ENCODE results near the gene CLASRP. TPM values are rescaled to one million over a fixed set of nuclear protein-coding genes. Genes with fewer than 3 reads are reported as not detected.

CLASRP gene
- total RNA-seq, 1 experiment from 2014 or later, result 87.1 TPM

DNA sequence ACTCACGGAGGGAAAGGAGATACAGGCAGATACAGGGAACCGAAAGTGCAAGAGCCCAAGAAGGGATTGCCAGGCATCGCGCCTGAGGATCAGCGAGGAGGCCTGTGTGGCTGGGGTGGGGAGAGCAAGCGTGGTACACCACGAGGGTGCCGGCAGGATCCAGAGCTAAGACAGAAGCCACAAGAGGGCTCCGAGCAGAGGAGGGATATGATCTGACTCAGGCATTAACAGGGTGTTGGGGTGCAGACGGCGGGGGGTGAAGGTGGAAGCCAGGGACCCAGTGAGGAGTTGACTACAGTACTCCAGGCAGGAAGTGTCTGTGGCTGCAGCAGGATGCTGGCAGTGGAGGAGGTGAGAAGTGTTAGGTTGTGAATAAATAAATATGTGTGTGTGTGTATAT lies 48.7 kb downstream of the CLASRP start:
- Histone ChIP-seq H2BK5ac (ENCODE audit: insufficient read length, low read length) (no peak overlapping the region), H3K79me2 (ENCODE audit: insufficient read depth, low read length) (no peaks in the 10 kb centered on the region), H2BK20ac (ENCODE audit: low read depth, low read length, poor library complexity, severe bottlenecking) (no peak overlapping the region), H3K4ac (ENCODE audit: low read depth, low read length) (no peak overlapping the region), H3K27me3 (ENCODE audit: insufficient read depth, low read length) (no peaks in the 10 kb centered on the region), H2AK5ac (ENCODE audit: insufficient read length, low read length) (no peak overlapping the region), H4K20me1 (ENCODE audit: control insufficient read depth, insufficient read depth, insufficient read length) (no peaks in the 10 kb centered on the region), H2AFZ (ENCODE audit: low read length) (no peak overlapping the region), H4K8ac (replicated peaks; ENCODE audit: insufficient read length, low read depth, low read length) (no peak overlapping the region), H4K91ac (ENCODE audit: insufficient read length, low read depth, low read length) (no peak overlapping the region), H3K79me1 (ENCODE audit: insufficient read depth, low read depth, low read length, poor library complexity, severe bottlenecking) (peaks cover 7% of the 10 kb centered on the region), H3K56ac (ENCODE audit: insufficient read length, low read depth, low read length) (no peak overlapping the region), H3K23ac (ENCODE audit: insufficient read length, low read depth, low read length) (no peak overlapping the region), H3K4me1 (ENCODE audit: insufficient read depth, low read length) (no peaks in the 10 kb centered on the region; the same call in 1 of the 2 replicates), H3K14ac (ENCODE audit: insufficient read depth, low read length) (no peak overlapping the region), H3K9ac (ENCODE audit: extremely low read depth, insufficient read length, low read length) (no peak overlapping the region), H3K27ac (ENCODE audit: insufficient read length, low read depth, low read length) (no peak overlapping the region), H3K23me2 (ENCODE audit: insufficient read length, low read depth, low read length, poor library complexity, severe bottlenecking) (peaks cover 4% of the 10 kb centered on the region), H2BK120ac (ENCODE audit: low read depth, low read length, poor library complexity, severe bottlenecking) (no peak overlapping the region), H4K5ac (ENCODE audit: insufficient read length, low read depth, low read length) (no peak overlapping the region), H3K18ac (ENCODE audit: insufficient read length, low read depth, low read length) (no peak overlapping the region), H3K9me3 (ENCODE audit: control insufficient read depth, low read depth, low read length) (no peaks in the 10 kb centered on the region), H2BK12ac (ENCODE audit: insufficient read length, low read depth, low read length) (no peak overlapping the region), H3T11ph (ENCODE audit: low read length) (no peak overlapping the region), H2BK15ac (ENCODE audit: low read depth, low read length) (no peak overlapping the region), H3K4me2 (ENCODE audit: insufficient read depth, insufficient read length, low read length) (no peak overlapping the region)
- Mint-ChIP-seq H3K27ac (peak overlapping the region; percentile 5 to 88 (median 62); a peak in 6 of 7 replicates), H3K4me3 (no peak overlapping the region), H3K4me1 (peaks cover 15 to 17% of the 10 kb centered on the region in 2 experiments), H3K9me3 (no peaks in the 10 kb centered on the region; a peak in 1 of 5 replicates), H3K27me3 (ENCODE audit: low read depth) (no peaks in the 10 kb centered on the region; the same call in 1 of the 2 replicates), H3K36me3 (ENCODE audit: insufficient read depth in 1 of 3, low read depth in 3 of 3) (peaks cover 13 to 51% (median 46%) of the 10 kb centered on the region in 3 experiments; a peak in 6 of 7 replicates)
- no peak for DNase-seq
- TF ChIP-seq, protein P1, sequence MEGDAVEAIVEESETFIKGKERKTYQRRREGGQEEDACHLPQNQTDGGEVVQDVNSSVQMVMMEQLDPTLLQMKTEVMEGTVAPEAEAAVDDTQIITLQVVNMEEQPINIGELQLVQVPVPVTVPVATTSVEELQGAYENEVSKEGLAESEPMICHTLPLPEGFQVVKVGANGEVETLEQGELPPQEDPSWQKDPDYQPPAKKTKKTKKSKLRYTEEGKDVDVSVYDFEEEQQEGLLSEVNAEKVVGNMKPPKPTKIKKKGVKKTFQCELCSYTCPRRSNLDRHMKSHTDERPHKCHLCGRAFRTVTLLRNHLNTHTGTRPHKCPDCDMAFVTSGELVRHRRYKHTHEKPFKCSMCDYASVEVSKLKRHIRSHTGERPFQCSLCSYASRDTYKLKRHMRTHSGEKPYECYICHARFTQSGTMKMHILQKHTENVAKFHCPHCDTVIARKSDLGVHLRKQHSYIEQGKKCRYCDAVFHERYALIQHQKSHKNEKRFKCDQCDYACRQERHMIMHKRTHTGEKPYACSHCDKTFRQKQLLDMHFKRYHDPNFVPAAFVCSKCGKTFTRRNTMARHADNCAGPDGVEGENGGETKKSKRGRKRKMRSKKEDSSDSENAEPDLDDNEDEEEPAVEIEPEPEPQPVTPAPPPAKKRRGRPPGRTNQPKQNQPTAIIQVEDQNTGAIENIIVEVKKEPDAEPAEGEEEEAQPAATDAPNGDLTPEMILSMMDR (conservative IDR thresholded peaks at IDR 0.05), result no peak
- no CpG with 5 or more reads among the region's 11 CpGs for WGBS (ENCODE audit: extremely low coverage, insufficient read length, low lambda C conversion rate)
